HG03460 (cell line): ENCODE results near the gene CEP41.

Source experiments
- ATAC-seq: cut with Tn5 transposase; IDR thresholded peaks from one replicate; pipeline ENCODE4 v1.9.1; 2021; ENCODE audit not compliant: unreplicated experiment

The CEP41 gene

DNA sequence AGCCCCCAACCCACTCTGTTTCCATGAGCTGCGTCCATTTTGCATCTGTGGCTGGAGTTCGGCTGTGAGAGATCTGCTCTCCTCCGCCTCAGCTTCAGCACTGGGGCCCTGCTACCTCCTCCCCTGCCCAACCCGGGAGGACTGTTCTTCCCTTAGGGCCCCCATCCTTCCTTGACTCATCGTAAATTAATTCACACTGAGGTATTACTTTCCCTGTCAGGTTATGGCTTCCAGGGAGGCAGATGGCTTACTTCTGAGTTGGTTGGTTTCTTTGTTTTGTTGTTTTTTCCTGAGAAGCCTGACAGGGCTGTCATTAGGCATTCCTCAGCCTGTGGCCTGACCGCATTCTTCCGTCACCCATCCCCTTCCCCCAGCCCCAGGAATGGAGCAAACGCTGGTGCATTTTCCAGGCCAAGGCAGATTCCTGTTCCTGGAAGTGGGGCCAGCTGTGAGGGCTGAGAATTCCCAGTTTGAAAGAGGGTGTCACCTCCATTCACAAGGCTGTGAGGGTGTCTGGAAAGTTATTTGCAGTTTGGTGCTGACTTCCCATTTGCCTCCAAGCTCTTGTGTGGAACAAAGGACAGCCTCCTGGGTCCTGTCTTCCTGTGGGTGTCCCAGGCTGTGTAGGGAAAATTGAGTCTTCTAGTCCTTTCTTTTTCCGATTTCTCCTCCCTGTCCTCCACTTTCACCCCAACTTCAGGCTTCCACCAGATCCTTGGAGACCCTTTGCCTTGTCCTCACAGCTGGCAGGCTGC lies 84.5 kb downstream of the CEP41 start:
- no peak for ATAC-seq

DNA sequence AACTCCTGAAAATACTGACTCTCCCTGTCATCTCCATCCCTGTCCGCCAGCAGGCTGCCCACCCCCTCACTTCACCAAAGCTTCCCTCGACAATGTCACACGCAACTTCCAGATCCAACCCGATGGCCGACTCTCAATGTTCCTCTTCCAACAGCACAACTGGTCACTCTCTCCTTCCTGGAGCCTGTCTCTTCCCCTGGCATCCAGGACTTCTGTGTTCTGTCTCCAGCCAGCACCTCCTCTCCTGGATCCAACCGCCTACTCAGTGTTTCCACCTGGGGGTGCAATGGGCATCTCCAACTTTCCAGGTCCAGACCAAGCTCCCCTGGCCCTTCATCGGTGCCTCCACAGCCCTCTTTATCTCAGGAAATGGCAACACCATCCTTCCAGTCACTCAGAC lies 87.6 kb downstream of the CEP41 start:
- no peak for ATAC-seq

DNA sequence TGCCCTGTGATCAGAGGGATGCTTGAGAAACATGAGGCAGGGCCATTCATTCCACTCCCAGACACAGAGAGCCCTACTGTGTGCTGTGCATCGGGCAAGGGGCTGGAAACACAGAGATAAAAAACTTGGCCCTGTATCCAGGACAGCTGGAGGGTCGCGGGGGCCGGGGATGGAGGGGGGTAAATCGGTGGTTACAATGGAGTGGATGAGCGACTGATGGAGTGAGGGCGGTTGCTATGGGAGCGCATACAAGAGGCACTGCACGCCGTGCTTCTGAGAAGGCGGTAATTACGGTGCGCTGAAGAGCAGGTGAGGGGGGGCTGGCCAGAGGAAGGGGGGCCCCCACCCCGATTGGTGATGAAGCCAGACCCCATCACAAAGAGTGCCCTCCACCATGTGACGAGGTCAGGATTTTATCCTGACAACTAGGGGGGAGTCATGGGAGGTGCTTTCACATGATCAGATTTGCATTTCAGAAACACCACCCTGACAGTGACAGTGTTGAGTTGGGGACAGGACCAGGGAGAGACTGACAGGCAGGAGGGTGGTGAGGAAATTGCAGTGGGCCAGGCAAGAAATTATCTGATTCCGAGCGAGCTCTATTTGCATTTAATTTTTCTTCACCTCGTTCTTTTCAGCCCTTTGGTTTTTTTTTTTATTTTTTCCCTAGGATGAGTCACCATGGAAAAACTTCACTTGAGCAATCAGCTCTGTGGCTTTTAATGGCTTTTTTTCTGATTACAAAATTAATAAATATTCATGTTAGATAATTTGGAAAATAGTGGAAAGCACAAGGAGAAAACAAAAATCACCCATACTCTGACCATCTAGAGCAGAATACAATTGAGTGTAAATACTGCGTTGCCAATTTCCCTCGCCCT lies 88.4 kb downstream of the CEP41 start:
- ATAC-seq, result no peak

DNA sequence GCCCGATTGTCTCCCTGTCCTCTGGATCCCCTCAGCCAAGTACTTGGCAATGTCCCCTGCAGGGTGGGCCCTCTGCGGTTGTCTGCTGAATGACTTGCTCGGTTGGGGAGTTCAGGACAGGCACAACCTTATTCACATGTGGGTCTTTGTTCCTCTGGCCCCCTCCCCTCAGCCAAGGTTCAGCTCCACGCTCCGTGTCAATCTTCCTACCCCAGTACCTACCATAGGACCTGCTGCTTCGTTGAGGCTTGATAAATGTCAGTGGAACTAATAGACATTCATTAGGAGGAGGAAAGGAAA lies 89.1 kb downstream of the CEP41 start:
- no peak for ATAC-seq

DNA sequence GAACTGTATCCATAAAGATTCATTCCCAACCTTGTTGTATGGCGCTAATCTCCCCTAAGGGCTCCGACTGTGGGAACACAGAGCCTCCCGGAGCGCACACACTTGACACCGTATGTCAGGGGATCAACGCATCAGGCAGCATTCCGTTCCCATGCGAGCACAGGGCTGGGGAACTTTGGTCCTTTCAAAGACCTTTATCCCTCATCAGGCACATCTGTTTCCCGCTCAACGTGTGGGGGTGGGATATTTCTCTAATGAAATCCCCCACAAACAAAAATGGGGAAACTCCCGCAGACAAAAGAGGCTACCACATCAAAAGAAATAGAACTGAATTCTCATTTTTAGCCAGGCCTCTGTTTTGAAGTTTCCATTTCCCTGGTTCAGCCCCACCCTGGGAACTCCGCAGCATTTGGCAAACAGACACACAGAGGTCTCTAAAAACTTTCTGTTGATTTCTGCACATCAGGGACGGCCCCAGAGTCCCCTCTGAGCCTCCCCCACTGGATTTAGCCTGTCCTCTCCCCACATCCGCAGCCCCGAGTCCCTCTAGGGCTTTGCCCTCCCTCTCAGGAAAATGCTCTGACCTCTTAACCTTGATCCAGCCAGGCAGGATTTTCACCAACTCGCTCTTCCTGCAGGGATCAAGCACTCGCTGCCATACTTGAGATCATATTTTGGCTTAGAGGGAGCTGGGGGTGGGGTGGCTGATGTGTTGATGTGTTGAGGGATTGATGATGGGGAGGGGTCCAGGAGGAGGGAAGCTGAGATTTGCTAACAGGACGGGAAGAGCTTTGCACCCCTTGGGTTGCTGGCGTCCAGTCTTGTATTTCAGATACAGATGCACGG lies 89.6 kb downstream of the CEP41 start:
- no peak for ATAC-seq

DNA sequence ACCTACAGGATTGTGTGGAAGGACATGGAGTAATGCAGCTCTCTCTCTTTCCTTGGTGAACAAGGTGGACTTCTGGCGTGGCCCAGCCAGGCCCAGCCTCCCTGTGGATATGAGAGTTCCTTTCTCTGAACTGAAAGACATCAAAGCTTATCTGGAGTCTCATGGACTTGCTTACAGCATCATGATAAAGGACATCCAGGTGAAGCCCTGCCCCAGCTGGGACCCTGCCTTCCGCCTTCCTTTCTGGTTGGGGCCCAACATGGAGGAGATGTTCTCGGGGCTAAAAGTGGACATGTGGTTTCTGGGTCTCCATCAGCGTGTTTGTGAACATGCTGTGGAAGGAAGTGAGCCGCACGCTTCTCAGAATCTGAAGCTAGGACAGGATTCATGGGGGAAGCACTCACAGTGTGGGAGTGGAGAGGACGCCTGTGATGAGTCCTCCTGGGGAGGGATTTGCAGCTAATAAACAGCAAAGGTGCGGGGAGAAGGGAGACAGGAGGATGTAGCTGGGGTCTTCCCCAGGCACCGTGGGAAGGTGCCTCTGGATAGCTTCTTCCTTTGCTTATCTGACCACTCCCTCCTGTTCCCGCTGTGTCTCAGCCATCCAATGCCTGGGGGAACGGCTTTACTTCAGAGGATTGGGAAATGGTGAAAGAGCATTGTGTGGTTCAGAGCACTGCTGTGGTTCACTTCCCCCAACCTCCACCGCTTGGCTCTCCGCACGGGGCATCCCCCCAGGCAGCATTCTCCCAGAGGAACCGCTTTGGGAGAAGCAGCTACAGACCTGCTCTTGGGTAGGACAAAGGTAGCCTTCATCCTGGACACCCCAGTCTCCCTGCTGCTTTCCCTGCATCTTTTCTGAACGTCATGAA lies 90.7 kb downstream of the CEP41 start:
- ATAC-seq, result no peak

DNA sequence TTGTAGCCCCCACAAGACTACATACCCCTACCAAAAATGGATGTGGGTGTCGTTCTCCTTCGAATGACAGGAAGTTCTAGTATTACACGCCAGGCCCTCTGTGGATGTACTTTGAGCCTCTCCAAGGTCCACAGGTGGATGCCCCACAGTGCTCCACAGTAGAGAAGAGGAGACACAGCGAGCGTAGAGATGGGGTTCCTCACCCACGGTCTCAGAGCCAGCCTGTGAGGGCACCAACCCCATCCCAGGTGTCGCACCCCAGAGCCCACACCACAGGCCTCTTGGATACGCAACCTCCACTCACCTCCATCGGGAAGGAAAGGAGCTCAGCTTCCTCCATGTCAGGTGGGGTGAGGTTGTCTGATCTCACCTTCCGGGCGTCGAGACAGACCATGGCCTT lies 93.9 kb downstream of the CEP41 start:
- ATAC-seq, result no peak

DNA sequence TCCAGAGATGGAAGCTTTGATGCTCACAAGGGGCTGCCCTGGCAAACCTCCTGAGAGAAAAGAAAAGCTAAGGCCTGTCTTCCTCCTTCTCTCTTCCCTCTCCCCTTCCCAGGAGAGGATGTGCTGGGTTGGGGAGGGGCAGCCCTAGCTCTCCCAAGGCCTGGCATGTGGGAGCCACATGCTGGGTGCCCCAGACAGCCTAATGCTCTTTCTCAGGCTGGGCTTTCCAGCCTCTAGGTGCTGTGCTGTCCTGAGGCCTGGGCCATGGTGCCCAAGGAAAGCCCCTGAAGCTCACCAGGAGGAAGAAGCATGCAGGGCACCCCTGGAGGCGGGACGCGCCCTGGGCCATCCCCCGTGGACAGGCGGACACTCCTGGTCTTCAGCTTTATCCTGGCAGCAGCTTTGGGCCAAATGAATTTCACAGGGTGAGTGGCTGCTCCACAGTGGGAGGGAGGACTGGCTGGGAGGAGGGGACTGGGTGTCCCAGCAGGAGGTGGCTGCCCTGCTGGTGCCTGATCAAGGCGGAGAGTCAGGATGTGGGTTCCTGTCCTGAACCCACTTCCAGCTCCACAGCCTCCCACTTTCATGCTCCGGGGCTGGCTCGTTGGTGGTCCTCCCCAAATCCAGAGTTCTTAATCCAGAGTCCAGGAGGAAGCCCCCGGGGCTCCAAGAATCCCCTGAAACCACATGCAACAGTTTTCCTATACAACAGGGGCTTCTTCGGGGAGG lies 94.5 kb downstream of the CEP41 start:
- ATAC-seq, result no peak

DNA sequence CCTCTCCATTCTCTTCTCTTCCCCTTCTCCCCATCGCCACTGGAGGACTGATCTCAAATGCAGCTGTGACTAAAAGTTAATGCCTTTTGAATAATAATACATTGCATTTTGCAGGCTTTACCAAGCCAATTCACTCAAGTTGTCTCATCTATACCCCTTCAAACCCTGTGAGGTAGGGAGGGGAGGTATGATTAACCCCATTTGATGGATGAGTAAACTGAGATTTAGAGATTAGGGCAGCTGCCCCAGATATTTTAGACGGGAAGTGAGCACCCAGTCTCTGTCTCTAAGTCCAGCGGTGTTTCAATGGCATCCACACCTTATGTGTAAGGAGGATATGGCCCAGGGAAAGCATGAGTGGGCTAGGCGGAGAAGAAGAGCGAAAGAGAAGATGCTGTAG lies 95.1 kb downstream of the CEP41 start:
- ATAC-seq, result no peak

DNA sequence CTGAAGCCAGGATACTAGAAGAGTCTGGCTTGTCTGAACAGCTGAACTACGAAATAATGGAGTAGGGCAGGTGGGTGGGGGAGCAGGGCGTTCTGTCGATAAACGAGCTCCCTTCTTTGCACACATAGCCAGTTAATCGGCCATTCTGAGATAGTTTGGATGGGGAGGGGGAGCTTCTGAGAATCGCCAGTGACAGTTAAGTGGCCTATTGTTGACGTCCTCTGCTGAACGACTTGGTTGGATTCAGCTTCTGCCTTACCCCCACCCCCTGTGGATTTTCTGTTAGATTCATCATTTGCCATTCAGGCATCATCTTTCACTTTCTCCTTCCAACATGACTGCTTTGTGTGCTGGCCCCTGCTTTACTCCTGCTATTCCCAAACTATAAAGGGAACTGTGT lies 95.7 kb downstream of the CEP41 start:
- no peak for ATAC-seq

DNA sequence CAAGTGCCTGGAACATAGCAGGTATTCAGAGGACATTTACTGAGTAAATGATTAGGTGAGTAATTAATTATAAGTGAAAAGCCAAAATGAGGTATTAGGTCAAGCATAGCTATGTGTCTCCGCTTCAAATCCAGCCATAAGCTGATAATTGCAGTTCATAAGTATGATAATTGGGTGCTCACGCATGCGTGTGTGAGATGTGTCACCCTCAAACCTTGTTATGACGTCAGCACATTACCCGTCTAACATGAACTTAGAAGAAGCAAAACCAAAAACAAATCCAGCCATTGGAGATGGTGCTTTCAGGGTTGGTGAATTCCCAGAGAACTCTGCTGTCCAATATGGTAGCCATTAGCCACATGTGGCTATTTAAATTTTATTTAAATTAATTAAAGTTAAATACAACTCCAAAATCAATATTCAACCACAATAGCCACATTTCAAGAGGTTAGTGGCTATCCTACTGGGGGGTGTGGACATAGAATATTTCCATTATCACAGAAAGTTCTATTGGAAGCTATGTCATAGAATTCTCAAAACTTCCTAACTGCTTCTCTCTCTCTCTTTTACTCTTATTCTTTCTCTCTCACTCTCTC lies 96.4 kb downstream of the CEP41 start, which contains the start of gene CPA5:
Gene CPA5 (plus strand): TSS at position 546 of the 596 bp plus-strand sequence. CDS start 1,670 bp downstream, outside the sequence.
- no peak for ATAC-seq
